A549 (cell line): Measurements from ENCODE around the gene KIF24.

Experiments
- CTCF ChIP-seq: fragments of >200 bp; sonication (Bioruptor Twin); formaldehyde crosslinking; IDR thresholded peaks from 3 replicates; pipeline ENCODE4 v1.5.1; 2016
- E2F6 ChIP-seq: IDR thresholded peaks from 2 replicates; pipeline ENCODE4 v1.6.1; 2012; ENCODE audit warnings: low read depth, borderline replicate concordance
- USF2 ChIP-seq: fragments of 450-650 bp; IDR thresholded peaks from 2 replicates; pipeline ENCODE4 v1.6.1; 2014; ENCODE audit warnings: antibody characterized with exemption

GRCh38 chr9:34322899-34323591, 6.0 kb downstream of the KIF24 start:
- TF ChIP-seq CTCF = no peak
- no peak for TF ChIP-seq E2F6
- TF ChIP-seq USF2 = no peak
